Measurements from ENCODE around the gene ALX4. TPM values are rescaled to one million over a fixed set of nuclear protein-coding genes. Genes with fewer than 3 reads are reported as not detected.

ALX4 gene
- total and polyA plus RNA-seq, 2 experiments from 2014 or later = not detected

DNA sequence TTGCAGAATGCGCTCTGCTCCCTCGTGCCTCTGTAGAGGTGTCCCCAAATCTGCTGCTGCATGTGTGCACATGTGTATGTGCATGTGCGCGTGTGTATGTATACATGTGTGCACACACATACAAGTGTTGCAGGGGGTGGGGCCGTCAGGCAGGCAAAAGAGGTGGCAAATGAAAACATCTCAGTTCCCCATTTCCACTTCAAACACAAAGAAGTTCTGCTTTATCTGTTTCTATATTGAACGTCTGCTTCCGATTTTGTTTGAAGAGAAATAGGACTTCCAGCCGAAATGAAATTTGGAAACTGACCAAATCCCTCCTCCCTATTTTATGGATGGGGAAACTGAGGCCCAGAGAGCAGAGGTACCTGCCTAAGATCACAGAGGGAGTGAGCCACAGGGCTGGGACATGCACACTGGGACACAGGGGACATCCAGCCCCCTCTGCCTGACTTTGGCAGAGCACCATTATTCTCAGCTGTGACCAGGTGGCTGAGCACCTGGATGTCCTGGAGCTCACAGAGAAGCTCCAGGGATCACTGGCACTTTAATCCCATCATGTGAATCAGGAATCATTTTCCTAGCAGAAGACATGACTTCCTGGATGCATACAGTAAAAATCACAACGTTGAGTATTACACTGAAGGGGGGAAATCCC lies 41.2 kb upstream of the ALX4 start:
- Mint-ChIP-seq H3K4me1 (peaks cover 11% of the 10 kb centered on the region), H3K27me3 (ENCODE audit: insufficient read depth, low read depth, poor library complexity) (peaks cover under 1% of the 10 kb centered on the region), H3K4me3 (no peak overlapping the region), H3K9me3 (no peaks in the 10 kb centered on the region), H3K36me3 (ENCODE audit: low read depth) (no peaks in the 10 kb centered on the region), H3K27ac (no peak overlapping the region)
- no peaks in the 10 kb centered on the region for H3K9me2 ChIP-seq (ENCODE audit: insufficient read depth)
- H4K20me1 ChIP-seq (replicated peaks; ENCODE audit: insufficient read depth) = no peaks in the 10 kb centered on the region
- DNase-seq (ENCODE audit: low spot score) (no peak), ATAC-seq (no peak)
- no peaks in the 10 kb centered on the region for H3K27me3 ChIP-seq (ENCODE audit: insufficient read depth)
- TF ChIP-seq POLR2AphosphoS5 (IDR thresholded peaks at IDR 0.05; ENCODE audit: low read depth) (no peak), EZH2 (IDR thresholded peaks at IDR 0.05; ENCODE audit: low read depth, unreplicated experiment) (no peak), CREB1 (CRISPR knock-in tag; IDR thresholded peaks at IDR 0.05; ENCODE audit: low read depth) (no peak), JUNB (IDR thresholded peaks at IDR 0.05; ENCODE audit: unreplicated experiment) (no peak), ZNF462 (CRISPR knock-in tag; IDR thresholded peaks at IDR 0.05) (no peak), EZH2phosphoT487 (IDR thresholded peaks at IDR 0.05; ENCODE audit: unreplicated experiment) (no peak), ZNF331 (CRISPR knock-in tag; IDR thresholded peaks at IDR 0.05; ENCODE audit: low read depth) (no peak), ETS1 (IDR thresholded peaks at IDR 0.05) (no peak), ZNF114 (CRISPR knock-in tag; IDR thresholded peaks at IDR 0.05) (no peak), STAT1 (IDR thresholded peaks at IDR 0.05; ENCODE audit: unreplicated experiment) (no peak), REST (IDR thresholded peaks at IDR 0.05; ENCODE audit: unreplicated experiment) (no peak), NANOG (IDR thresholded peaks at IDR 0.05; ENCODE audit: borderline replicate concordance) (no peak), CTCF (conservative IDR thresholded peaks at IDR 0.05; ENCODE audit: low read depth in 2 of 2) (no peak)
- H3K4me2 ChIP-seq = no peak overlapping the region
- H3F3A ChIP-seq (replicated peaks; ENCODE audit: low read depth) = no peaks in the 10 kb centered on the region
- no peaks in the 10 kb centered on the region for H3K4me1 ChIP-seq (ENCODE audit: insufficient read depth)
- H3K79me2 ChIP-seq (replicated peaks; ENCODE audit: insufficient read depth) = no peaks in the 10 kb centered on the region
- H3K36me3 ChIP-seq (ENCODE audit: insufficient read depth) = no peaks in the 10 kb centered on the region
- H3K4me3 ChIP-seq = no peak overlapping the region
- H3K27ac ChIP-seq (ENCODE audit: low read depth) = no peak overlapping the region
- no peak overlapping the region for H2AFZ ChIP-seq

Data from GM23338 (cell line).